GM12875 (cell line): Measurements from ENCODE around the gene RNF123.

Source experiments
- H3K4me3 ChIP-seq: one replicate; pipeline ENCODE4 v1.5.1; 2011; ENCODE audit warnings: low read depth, low read length, control low read depth
- CTCF ChIP-seq: IDR thresholded peaks from 2 replicates; pipeline ENCODE4 v1.5.1; 2011; ENCODE audit warnings: low read depth, mild to moderate bottlenecking, control low read depth, inconsistent platforms, low read length, moderate library complexity, borderline replicate concordance; ENCODE audit not compliant: insufficient read depth

The RNF123 gene

DNA sequence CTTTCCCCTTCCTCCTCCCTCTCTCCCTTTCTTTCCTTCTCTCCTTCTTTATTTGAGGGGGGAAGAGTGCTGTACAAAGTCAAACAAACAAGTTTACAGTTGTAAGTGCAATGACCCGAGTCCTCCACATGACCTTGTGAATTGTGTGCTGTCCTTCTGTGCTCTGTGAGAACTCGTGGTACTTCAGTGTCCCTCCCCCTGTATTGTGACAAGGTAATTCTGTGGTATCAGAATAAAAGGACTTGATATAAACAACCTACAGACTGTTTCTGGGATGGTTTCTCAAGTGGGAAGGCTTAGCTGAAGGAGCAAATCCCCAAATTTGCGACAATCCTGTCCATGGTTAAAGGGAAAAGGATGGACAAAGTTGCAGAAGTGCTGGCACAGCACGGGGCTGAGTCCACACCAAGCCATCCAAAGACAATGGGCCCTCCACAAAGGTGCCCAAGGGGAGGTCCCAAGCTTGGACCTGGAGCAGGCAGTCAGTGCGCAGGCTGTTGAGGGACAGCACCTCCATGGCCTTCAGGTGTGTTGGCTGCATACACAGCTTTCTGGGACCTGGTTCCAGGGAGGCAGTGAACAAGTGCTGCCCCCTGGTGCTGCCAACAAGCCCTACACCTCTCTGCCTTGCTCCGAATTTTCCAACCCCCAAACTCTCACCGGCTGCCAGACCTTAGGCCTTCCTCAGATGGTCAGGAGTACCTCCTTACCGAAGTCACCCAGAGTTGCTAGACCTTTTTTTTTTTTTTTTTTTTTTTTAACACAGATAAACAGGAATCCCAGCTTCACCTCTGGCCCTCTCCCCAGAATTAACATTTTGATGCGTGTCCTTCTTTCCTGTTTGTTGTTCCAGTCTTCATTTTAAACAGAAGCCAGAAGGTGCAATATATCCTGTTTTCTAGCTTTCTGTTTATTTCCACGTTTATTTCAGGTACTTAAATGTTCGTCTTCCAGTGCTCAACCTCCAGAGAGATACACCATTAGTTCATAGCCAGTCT lies 17.8 kb upstream of the RNF123 start:
- peak; percentile 90 for TF ChIP-seq CTCF
- no peak overlapping the region for H3K4me3 ChIP-seq

DNA sequence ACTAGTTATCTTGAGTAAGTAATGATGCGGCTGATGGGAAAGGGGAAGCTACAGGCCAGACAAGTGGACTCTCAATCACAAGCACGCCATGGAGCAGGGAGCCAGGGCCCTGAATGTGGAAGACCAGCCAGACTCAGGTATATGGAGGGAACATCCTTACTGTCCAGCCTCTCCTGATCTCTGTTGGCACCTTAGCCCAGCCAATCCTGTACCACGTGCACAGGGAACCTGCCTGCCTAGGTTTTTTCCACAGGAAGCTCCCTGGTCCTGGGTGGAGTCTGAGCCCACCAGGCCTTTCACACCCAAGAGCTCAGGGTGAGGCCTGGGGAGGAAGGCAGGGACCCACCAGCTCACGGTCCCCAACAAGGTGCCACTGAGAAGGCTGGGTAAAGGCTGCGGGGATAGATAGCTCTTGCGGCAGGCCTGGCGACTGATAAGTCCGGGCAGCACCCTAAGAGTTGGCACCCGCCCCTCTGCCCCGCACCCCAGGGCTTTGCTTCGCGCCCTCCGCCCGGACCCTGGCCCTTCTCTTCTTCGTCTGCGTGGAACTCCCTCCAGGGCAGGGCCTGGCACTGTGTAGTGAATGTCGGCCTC lies 16.1 kb upstream of the RNF123 start:
- peak overlapping the region; percentile 83 for H3K4me3 ChIP-seq
- no peak for TF ChIP-seq CTCF

- peak within 1 kb of the TSS; percentile 83 for H3K4me3 ChIP-seq
- no peak for TF ChIP-seq CTCF
Measured at GRCh38 chr3:49673715-49674496, 15.5 kb upstream of the RNF123 start, which contains the start of gene APEH. APEH (plus strand) TSS chr3:49674351; CDS start chr3:49674402, 51 bp downstream.

- H3K4me3 ChIP-seq: peak overlapping the region; percentile 83
- no peak for TF ChIP-seq CTCF
Measured at GRCh38 chr3:49674497-49674983, 14.8 kb upstream of the RNF123 start.

GRCh38 chr3:49675912-49676311 lies 13.4 kb upstream of the RNF123 start:
- no peak overlapping the region for H3K4me3 ChIP-seq
- TF ChIP-seq CTCF: no peak

DNA sequence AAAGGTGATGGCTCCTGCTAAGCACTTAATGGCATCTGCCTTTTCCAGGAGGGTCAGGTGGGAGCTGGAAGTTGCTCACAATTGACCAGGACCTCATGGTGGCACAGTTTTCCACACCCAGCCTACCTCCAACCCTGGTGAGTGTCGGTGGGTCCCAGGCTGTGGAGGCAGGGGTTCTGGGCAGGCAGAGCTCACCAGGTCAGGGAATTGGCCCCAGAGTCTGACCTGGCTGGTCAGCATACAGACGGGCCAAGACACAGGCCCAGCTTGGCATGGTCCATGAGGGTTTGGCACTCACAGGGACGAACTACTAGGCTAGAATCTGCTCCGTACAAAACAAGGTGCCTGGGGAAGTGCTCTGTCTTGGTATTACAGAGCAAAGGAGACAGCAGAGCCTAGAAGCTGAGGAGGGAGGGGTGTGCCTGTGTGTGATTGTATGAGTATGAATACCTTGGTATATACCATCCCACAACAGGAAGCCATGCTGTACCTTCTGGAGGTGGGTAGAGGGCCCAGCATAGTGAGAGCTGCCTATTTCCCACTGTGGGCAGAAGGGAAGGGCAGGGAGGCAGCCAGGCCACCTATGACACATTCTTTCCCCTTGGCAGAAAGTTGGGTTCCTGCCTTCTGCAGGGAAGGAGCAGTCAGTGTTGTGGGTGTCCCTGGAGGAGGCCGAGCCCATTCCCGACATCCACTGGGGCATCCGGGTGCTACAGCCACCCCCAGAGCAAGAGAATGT lies 8.7 kb upstream of the RNF123 start:
- H3K4me3 ChIP-seq: no peak overlapping the region
- TF ChIP-seq CTCF: no peak
